GM19452 (cell line): ENCODE data around the gene SYNJ2.

Source experiments
- ATAC-seq: cut with Tn5 transposase; IDR thresholded peaks from one replicate; pipeline ENCODE4 v1.9.1; 2021; ENCODE audit not compliant: unreplicated experiment

The SYNJ2 gene

DNA sequence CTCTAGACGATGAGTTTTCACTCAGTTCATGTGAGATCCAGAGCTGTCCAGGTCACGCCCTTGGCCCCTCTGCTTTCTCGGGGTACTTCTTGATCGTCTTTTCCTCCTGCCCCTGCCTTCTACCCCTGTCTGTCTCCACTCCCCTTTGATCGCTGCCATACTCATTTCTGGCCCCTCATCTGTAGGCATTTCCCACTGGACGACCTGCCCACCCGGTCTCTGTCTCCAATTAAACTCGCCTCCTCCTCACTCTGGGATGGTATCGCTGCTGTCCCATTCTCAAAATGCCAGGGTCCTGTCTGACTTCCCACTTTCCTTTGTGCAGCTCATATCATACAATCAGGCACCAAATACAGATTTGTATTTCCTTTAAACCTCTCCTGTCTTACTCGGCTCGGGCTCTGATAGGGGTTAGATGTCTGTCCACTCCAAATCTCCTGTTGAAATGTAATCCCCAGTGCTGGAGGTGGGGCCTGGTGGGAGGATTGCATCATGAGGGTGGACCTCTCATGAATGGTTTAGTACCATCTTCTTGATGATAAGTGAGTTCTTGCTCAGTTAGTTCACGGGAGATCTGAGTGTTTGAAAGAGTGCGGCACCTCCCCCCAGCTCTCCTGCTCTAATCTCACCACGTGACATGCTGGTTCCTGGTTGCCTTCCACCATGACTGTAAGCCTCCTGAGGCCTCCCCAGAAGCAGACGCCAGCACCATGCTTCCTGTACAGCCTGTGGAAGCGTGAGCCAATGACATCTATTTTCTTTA lies 3.5 kb upstream of the SYNJ2 start:
- no peak for ATAC-seq

DNA sequence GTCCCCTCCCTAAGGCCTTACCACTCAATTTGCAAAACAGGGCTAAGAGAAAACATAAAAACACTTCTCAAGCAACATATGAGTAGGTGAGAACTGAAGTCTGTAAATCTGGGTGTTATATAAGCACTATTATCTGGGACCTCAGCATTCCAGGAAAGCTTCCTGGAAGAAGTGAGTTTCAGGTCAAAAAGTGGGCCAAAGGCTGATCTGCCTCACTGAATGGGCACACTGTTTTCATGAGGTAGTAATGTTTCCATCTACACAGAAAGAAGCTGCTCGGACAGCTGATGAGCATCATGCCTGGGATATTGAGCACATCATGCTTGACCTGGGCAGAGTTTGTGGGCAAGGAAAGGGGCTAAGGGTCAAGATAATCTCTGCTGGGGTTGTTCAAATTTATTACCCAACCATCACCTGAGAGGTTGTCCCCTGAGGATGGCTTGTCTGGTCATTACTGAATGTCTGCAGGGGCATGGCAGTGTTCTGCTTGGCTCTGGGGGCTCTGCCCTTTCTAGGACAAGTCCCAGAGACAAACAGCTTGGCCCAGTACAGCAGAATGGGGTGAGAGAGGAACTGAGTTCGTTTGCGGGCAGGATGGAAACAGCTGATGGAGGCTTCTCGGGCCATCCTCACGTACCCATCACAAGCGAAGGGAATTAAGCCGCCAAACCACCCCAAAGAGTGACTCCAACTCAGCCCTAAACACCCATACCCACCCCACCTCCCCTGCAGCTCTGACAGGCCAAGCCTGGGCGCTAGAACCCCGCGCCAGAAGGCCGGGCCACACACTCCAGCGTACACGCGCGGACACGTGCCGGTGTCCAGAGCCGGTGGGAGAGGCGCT lies 1.2 kb upstream of the SYNJ2 start:
- ATAC-seq: no peak

DNA sequence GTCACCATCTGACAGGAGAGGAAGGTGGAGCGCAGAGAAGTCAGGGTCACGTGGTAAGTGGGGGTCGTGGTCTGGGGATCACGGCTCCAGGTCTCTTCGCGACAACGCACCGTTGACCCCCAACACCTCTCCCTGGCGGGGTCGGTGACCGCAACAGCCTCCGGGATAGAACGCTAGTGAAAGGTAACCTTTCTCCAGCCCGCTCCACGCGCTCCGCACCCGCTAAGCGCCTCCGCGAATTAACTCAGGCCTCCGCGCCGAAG lies 600 bp upstream of the SYNJ2 start:
- ATAC-seq: peak; percentile 34

DNA sequence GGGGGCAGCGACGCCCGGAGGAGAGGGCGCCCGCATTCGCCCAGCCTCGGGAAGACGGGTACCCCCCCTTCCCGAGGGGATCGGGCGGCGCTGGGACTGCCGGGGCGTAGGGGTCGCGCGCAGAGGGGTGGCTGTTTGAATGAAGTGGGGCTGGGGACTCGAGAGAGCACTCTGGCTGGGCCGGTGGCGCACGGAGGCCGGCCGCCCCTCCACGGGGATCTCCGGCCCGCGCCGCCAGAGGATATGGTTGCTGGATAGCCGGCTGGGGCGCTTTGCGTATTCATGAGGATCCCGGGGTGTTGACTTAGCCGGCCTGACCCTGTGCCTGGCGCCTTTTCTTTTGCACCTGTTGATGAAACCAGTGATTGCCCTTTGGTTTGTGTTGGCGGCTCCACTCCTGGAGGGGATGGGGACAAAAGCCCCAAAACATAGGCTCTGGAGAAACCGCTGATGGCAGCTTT lies 469 bp downstream of the SYNJ2 start:
- ATAC-seq: peak; percentile 24

DNA sequence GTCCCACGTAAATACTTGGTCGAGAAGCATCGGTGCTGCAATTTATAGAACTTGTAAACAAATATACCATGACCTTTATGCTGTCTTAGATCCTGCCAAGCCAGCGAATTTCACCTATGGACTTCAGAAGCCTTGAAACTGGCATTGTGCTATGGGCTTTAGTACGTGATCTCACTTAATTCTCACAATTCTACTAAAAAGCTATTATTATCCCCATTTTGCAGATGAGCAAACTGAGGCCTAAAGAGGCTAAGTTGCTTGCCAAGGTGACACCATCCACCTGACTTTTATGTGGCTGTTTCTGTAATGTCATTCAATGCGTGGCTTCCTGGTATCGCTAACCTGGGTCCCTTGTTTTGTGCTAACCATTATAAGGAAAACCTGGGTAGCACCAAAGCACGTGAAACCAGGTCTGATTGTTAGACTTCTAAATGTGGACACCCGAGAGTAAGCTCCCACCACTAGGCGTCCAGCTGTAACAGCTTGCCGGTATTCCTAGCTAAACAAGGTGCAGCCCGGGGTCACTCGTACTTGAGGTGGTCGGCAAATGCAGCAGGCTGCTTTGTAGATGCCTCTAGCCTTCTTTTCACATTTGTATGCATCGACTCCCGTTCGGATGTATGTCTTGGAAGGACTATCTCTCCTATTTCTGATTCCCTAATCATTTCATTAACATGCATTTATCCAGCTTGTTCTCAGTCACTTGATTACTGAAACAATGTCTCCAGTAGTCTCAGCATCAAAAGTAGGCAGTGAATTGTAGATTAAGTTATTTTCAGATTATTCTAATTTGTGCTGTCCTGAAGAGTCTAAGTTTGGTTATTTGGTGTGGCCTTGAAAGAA lies 1.1 kb downstream of the SYNJ2 start:
- no peak for ATAC-seq

DNA sequence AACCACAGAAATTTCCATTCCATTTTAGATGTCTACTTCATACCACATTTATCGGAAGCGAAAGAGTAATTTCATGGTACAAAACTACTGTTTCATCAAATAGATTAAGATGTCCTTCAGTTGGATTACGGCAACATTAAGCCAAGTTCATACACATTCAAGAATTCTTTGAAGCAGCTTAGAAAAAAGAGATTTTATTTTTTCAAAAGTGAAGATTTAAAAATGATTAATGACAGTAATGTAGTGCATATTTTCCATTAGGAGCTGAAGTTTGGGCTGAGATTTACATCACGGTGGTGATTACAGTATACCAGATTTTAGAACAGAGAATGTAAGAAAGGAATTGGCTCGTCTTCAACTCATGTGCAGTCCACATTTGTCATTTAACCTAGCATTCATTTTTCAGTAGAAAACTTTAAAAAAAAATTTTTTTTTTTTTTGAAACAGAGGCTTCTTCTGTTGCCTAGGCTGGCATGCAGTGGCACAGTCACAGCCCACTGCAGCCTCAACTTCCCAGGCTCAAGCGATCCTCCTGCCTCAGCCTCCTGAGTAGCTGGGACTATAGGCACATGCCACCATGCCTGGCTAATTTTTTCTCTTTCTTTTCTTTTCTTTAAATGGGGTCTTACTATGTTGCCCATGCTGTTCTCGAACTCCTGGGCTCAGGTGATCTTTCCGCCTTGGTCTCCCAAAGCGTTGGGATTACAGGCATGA lies 1.9 kb downstream of the SYNJ2 start:
- no peak for ATAC-seq

DNA sequence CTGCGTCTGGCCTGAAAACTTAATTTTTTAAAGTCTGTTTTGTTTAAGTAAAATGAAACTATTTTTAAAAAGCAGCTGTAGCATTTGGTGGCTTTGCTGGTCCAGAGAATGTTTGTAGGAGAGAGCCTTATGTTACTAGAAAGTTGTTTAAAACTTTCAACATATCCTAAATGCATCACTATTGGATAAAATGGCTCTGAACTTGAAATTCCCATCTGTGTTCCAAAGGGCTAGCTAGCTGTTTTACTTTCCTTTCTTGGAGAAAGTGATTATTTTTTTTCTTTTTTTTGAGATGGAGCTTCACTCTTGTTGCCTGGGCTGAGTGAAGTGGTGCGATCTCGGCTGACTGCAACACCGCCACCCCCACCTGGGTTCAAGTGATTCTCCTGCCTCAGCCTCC lies 2.5 kb downstream of the SYNJ2 start:
- no peak for ATAC-seq

DNA sequence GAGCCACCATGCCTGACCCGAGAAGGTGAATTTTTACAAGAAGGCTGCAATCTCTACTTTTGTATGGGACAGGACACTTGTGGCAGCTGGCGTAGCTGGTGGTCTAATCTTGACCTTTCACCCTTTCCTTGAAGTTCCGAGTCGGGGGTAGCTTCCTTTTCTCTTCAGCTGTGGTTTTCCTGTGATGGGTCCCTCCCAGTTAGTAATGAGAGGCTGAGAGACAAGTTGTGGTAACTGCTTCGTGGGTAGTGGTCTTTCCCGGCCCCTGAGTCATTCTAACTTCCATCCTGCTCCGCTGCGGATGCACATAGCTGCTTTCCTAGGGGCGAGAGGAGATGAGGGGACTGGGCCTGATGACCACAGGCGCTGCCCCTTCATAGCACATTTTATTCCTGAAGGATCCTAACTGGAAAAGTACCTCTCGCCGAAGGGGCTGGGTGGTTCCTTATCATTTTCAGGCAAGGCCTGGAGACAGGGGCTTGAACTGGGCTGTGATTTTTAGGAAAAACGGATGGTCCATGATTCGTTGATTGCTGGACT lies 3.1 kb downstream of the SYNJ2 start:
- no peak for ATAC-seq

DNA sequence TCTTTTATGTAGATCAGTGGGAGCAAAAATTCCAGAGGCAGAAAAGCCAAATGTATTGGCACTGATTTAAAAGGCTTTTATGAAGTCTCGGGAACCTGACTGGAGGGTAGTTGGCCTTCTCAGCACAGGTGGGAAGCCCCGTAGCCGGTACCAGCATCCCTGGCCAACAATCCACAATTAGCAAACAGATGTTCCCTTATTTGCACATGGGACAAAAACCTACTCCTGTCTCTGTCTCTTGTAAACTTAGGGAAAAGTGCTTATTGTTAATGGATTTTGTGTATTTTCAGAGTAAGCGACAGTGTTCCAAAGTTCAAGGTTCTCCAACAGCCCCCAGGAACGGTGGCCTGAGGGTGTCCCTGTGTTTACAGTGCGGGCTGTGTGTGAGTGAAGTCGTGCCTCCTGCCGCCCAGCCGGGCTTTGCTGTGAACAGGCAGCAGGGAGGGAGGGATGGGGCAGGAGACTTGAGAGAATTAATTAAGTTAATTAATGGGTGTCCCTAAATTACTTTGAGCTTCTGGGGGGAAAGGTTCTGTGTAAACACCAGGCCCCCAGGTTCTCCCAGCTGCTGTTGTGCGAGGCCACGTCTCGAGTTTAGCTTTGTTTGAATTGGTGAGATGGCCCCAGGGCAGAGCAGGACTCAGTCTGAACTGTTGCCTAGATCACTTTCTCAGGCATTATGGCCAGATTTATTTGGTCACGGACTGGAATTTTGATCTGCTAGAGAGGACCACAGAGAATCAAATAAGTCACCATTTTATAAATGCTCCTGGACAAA lies 3.9 kb downstream of the SYNJ2 start:
- ATAC-seq: no peak

DNA sequence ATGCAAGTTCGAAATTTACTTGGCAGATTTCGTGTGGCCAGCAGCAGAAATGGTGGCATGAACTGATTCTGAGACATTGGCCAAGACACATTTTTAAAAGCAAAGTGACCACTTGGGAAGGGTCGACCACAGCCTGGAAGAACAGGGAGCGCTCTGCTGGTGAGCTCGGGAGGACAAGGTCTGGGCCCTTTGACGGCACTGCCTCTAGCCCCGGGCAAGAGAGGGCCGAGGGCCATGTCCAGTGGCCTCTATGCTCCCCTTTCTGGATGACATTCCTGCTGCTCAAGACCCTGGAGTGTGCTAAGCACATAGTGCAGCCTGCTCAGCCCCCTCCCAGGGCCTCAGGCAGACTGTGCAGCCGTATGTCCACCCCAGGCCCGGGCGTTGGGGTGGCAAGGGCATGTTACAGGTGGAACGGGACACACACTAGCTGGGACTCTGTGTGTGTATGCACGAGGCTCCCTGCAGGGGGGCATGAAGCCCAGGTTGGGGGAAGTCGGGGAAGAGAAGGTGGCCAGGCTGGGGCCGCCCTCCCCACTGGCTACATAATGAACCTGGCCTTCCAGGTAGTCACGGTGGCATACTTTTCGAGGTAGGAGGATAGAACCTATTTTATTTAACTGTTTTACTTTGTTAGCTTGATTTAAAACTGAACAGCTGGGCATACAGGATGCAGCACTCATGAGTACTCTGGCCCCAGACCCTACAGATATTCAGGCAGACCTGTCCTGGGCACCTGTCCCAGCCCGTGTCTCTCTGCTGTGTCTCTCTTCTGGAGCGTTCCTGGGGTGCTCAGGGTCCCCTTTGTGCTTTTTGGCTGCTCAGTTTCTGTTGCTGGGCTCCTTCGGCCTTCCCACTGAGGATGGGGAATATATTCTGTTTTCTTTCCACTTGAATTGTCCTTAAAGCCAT lies 6.4 kb downstream of the SYNJ2 start:
- ATAC-seq: no peak

DNA sequence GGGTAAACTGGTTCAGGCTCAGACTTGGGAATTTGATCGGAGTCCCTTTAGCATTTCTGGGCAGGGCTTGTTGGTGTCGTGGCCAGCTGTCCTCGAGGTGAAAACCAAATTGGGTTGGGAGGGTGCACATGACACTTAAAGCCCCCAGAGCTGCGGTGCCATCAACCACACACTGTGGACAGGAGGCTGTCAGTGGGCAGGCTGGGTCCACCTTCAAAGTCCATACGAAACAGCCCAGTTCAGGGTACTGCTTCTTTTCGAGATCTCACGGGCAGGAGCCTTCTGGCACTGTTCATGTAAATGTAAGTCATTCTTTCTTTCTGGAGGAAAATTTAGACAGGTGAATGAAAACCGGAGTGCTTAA lies 7.0 kb downstream of the SYNJ2 start:
- ATAC-seq: no peak

DNA sequence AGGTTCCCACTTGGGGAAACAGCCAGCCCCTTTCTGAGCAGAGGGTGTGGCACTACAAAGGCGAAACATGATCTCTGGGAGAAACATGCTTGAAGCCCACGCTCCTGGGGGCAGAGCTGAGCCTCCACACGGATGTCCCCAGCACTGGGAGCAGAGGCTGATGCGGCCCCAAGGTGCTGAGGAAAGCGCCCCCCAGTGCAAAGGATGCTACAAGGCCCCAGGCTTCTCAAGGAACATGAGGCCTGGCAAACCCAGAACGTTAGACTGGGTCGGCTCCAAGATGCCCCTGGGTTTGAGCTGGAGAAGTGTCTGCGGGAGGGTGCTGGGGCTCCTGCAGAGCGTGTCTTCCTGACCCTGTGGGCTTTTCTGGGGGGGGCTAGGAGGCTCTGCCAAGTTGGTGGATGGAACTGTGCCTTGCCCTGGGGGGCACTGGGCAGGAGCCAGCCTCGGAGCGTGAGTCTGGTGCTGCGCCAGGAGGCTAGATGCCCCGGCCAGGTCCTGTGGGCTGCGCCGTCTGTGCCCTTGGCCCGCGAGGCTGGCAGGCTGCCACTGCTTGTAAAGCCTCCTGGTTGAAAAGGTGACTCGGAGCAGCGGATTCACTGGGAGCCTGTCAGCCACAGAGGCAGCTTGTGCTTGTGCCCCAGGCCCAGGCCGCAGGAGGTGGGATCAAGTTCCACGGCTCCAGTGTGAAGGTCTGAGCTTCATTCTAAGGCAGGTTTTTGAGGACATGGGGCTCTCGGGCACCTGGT lies 8.1 kb downstream of the SYNJ2 start:
- ATAC-seq: no peak

DNA sequence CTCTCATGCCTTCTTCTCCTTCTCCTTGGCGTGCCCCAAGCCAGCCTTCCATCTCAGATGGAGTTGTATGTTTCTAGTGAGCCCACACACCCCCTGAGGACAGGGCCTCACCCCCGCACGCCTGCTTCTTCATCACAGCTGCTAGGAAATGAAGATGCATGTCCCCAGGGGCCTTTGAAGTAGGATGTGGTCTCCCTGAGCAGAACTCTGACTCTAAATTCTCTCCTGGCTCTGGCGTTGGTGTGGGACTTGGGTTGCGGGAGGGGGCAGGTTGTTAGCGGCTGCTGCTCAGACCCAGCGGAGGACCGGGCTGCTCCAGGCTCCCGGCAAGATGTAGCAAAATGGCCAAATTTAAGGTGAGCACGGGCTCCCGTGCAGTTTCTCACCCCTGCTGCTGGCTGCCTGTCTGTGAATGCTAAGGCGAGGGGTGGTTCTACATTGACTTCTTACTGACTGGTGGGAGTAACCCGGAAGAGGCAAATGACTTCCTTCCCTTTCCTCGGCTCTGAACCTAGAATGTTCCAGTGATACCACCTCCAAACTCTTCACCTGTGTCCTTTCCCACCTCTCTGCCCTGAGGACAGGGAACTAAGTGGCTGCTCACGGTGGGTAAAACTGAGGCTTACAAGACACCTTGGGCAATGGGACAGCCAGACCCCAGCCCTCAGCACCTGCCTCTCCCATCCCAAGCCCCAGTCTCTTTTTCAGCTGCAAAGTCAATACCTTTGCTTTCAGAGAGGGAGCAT lies 8.8 kb downstream of the SYNJ2 start:
- peak; percentile 86 for ATAC-seq

DNA sequence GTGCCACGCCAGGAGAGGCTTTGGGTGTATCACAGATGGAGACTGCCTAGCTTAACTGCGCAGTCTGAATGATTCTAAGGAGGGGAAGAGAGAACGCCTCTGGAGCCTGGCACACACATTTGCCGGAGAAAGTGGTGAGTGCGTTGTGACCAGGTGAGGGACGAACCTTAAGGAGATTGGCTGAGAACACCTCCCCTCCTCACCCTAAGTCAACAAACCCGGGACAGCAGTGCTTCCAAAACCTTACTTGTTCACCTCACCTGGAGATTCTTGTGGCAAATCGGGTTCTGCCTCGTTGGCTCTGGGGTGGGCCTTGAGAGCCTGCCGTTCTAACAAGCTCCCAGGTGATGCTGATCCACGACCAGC lies 9.4 kb downstream of the SYNJ2 start:
- no peak for ATAC-seq

DNA sequence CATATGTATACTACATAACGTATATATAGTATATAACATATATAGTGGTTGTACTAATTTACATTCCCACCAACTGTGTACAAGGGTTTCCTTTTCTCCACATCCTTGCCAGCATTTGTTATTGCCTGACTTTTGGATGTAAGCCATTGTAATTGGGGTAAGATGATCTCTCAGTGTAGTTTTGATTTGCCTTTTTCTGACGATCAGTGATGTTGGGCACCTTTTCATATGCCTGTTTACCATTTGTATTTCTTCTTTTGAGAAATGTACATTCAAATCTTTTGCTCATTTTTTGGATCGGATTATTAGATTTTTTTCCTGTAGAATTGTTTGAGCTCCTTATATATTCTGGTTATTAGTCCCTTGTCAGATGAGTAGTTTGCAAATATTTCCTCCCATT lies 11.4 kb downstream of the SYNJ2 start:
- no peak for ATAC-seq

DNA sequence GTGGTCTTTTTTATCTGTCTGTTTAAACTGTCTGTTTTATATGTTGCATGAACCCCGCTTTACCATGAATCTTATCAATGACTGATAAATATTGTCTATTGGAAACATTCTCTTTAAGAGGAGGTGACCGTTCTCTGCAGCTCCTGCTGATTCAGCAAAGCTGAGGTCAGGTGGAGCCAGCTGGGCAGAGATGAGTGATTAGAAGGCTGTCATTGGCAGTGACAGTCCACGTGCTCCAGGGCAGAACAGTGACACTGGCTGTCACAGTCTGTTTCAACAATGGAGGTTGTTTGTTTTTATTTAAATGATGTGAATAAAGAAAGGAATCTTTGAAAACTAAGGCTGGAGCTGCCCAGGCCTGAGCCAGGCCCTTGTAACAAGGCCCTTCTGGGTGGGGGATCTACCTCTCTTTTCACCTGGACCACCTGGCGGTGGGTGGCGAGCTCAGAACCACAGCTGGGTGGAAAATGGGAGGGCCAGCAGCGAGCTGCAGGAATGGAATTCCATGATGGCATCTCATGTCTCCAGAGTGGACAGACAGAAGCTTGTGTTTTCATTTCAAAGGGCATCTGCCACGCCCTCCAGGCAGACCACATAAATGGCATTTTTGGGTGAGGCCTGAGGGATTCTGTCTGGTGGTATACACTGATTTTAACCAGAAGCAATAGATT lies 12.6 kb downstream of the SYNJ2 start:
- no peak for ATAC-seq

DNA sequence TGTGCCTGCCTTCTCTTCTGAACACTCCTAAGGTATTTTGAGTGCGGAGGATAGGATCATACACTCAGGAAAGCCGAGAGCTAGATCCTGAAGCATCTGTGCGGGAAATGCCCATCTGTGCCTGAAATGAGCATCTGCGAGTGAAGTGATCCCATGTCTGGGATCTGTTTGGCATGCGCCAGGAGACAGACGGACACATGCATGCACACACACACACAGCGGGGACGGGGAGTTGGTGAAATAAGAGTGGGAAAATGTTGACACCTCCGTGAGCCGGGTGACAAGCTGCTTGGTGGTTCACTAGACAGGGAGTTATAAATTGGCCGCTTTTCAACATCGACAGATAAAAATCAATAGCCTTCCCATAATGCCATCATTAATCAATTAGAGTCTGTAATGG lies 13.8 kb downstream of the SYNJ2 start:
- ATAC-seq: no peak
